HG03457 (cell line): ENCODE measurements around the gene PRAMEF17.
"Not testable (repeated sequence)": the region's sequence is repeated elsewhere in the genome, so short reads cannot be mapped to it uniquely, and the experiment has no call there.

Experiments used
- ATAC-seq: cut with Tn5 transposase; IDR thresholded peaks from one replicate; pipeline ENCODE4 v1.9.1; 2021; ENCODE audit warnings: moderate number of reproducible peaks; ENCODE audit not compliant: unreplicated experiment

Gene PRAMEF17, protein sequence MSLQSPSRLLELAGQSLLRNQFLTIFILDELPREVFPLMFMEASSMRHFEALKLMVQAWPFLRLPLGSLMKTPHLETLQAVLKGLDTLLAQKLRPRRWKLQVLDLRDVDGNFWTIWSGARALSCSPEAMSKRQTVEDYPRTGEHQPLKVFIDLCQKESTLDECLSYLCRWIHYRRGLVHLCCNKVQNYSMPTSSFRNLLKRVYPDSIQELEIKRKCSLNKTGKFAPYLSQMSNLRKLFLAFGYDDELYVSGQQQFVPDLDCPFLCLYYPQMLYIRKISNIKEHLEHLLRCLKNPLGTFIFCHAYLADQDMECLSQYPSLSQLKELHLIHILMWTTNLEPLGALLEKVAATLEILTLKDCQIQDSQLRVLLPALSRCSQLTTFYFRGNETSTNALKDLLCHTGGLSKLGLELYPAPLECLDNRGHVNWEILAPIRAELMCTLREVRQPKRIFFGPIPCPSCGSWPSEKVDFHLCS

DNA sequence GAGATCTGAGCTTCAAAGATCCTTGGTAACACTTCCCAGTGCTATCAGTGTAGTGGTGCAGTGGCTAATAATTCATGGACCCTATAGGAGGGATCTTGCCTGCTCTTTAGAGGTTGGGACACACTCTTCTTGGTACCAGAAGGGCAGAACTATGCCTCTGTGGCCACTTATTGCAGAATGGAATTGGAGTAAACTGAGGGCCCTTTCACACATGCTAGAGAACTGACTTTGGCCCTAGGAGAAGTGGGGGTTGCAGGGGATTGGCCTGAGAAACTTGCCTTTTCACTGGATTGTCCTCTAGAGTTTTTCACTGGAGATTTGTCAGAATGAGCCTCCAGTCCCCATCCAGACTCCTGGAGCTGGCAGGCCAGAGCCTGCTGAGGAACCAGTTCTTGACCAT lies at the start of gene PRAMEF17:
Gene PRAMEF17 (plus strand): TSS at position 301 of the 400 bp plus-strand sequence. CDS start 26 bp downstream, at position 327.
- not testable (repeated sequence) for ATAC-seq

DNA sequence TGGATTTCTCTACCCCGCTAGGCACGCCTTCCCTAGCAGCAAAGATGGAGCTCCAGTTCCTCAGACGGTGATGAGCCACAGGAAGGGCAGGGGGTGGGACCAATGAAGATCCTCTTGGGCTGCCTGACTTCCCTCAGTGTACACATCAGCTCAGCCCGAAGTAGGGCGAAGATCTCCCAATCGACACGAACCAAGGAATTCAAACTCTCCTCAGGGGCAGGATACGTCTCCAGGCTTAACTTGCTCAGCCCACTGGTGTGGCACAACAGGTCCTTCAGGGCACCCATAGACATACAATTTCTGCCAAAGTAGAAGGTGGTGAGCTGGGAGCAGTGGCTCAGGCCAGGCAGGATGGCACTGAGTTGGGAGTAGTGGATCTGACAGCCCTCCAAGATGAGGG lies 46.9 kb upstream of the PRAMEF17 start:
- not testable (repeated sequence) for ATAC-seq

DNA sequence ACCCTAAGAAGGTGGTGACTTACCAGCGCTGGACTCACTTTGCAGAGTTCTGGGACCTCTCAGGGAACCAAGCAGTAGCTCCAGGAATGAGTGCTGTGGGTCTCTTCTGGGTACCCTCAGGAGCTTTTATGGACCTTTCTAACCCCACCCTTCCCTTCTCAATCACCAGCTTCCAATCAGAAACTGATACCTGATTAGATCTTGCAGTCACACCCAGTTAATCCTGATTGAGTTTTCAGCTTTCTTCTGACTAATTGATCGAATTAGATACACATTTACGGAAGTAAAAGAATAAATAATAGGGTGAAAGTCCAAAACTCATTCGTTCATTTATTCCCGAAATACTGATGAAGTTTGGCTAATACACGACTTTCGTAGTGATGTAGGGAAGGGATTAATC lies 42.4 kb upstream of the PRAMEF17 start, which contains the start of gene PRAMEF14:
Gene PRAMEF14 (minus strand): TSS at position 101 of the 400 bp plus-strand sequence. CDS start 1,820 bp downstream, outside the sequence.
- not testable (repeated sequence) for ATAC-seq

DNA sequence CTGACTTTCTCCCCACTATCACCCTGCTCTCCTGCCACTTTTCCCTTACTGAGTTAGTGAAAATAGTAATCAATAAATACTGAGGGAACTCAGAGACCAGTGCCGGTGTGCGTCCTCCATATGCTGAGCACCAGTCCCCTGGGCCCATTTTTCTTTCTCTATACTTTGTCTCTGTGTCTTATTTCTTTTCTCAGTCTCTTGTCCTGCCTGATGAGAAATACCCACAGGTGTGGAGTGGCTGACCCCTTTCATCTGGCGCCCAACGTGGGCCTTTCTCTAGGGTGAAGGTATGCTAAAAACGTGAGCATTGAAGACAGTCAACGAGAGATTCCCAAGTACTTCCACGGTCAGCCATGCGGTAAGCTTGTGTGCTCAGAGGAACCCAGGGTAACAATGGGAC lies 36.0 kb upstream of the PRAMEF17 start:
- ATAC-seq: not testable (repeated sequence)

DNA sequence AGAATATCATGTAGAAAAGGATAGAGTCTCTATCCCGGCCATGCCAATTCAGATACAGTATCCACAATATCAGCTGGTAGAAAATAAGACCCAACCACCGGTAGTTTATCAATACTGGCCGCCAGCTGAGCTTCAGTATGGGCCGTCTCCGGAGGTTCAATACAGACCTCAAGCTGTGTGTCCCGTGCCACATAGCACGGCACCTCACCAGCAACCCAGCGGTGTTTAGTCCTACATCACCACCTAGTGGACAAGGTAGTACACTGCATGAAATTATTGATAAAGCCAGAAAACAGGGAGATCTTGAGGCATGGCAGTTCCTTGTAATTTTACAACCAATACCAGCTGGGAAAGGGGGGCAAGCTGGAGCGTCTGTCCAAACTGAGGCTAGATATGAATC lies 35.0 kb upstream of the PRAMEF17 start:
- ATAC-seq: not testable (repeated sequence)

DNA sequence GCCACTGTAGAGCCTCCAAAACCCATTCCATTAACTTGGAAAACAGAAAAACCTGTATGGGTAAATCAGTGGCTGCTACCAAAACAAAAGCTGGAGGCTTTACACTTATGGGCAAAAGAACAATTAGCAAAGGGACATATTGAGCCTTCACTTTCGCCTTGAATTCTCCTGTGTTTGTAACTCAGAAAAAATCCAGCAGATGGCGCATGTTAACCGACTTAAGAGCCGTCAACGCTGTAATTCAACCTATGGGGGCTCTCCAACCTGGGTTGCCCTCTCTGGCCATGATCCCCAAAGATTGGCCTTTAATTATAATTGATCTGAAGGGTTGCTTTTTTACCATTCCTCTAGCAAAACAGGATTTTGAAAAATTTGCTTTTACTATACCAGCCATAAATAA lies 32.7 kb upstream of the PRAMEF17 start:
- ATAC-seq: not testable (repeated sequence)

DNA sequence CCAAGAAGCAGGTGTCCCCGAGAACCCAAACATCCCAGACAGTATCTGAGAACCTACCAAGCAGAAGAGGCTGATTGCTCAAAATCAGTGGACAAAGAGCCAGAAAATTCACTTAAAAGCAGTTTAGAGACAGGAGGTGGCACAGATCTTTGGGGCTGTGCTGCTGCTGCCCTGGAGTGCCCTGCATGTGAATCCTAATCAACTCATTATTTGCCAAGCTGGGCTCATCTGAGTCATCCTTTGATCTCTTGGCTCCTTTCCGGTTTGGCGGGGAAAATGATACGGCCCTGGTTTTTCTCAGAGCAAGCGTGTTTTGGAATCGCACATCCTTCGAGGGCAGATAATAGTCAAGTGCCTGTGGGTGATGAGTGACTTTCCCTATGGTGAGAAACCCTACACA lies 27.1 kb upstream of the PRAMEF17 start:
- ATAC-seq: not testable (repeated sequence)

DNA sequence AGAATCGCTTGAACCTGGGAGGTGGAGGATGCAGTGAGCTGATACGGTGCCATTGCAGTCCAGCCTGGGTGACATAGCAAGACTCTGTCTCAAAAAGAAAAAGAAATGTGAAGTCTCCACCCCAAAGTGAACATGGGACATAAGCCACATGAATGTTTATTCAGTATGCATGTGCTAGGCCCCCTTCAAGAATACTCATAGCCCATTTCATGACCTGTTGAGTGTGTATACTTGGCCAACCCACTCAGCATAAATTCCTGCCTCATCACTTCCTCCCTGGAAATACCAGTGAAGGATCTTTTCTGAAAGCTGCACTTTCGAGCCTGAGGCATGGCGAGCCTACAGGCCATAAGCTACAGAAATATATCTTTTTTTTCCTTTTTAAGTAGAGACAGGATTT lies 24.5 kb upstream of the PRAMEF17 start:
- ATAC-seq: not testable (repeated sequence)

DNA sequence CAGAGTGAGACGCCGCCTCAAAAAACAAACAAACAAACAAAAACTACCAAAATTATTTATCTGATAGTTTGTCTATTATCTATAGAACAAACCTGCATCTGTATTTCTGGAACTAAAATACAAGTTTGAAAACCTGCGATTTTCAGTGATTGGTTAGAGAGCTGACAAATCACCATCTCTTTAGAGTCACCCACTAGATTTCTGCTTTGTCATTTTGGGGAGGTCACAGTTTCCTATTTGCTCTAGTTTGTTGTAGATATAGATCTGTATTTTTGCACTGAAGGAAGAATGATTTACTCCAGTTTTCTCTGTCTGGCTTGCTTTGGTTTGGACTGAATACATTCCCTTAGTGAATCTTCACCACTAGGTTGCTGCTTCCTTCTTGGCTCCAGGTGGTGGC lies 22.9 kb upstream of the PRAMEF17 start:
- ATAC-seq: not testable (repeated sequence)

DNA sequence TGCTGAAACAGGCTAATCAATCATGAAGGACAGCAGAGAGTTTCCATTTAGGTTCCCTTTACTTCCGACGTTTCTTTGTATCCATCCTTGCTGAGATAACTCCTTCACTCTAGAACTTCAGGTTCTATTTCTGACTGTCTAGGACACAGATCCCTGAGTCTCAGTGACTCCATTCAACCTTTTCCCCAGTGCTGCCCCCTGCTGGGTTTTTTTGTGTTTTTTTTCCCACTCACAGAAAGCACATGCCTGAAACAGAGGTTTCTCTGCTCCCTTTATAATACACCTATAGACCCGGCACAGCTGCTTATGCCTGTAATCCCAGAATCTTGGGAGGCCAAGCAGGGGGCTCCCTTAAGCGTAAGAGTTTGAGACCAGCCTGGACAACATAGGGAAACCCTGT lies 20.9 kb upstream of the PRAMEF17 start:
- not testable (repeated sequence) for ATAC-seq

DNA sequence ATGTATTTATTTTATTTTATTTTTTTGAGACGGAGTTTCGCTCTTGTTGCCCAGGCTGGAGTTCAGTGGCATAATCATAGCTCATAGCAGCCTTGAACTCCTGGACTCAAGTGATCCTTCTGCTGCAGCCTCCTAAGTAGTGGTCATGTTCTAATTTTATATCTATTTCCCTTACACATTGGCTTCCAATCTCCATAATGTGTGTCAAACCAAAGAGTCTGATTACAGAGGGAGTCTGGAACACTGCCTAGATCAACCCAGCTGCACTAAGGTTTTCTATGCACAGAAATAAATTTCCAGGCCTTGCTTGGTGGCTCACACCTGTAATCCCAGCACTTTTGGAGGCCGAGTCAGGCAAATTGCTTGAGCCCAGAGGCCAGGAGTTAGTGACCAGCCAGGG lies 10.4 kb upstream of the PRAMEF17 start:
- ATAC-seq: not testable (repeated sequence)

DNA sequence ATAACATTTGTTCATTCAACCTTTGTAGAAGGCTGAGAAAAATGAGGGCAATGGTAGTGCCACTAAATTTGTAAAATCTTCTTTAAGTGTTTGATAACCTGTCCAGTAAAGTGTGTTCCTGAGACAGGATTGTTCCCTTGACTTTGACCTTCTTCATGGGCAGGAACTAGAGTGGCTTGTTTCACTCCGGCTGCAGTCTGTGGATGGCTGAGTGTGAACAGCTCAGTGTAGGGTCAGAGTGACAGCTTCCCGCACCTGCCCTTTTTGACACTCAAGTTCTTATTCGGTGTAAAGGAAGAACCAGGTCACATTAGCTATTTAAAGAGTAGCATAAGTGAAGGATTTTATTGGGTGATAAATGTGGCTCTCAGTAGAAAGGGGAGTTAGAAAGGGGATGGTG lies 9.1 kb upstream of the PRAMEF17 start:
- not testable (repeated sequence) for ATAC-seq

DNA sequence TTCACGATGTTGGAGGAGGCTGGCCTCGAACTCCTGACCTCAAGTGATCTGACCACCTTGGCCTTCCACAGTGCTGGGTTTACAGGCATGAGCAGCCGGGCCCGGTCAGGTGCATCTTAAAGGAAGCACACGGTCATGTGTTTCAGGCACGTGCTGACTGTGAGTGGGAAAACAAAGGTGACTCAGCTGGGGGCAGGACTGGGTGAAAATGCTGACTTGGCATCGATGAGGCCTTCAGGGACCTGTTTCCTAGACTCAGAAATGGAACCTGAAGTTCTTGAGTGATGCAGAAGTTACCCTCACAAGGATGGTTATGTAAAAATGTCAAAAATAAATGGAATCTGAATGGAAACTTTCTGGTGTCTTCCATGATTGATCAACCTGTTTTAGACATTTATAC lies 3.6 kb downstream of the PRAMEF17 start:
- ATAC-seq: not testable (repeated sequence)

DNA sequence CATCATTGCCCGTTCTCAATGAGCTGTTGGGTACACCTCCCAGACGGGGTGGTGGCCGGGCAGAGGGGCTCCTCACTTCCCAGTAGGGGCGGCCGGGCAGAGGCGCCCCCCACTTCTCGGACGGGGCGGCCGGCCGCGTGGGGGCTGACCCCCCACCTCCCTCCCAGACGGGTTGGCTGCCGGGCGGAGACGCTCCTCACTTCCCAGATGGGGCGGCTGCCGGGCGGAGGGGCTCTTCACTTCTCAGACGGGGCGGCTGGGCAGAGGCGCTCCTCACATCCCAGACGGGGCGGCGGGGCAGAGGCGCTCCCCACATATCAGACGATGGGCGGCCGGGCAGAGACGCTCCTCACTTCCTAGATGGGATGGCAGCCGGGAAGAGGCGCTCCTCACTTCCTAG lies 5.3 kb downstream of the PRAMEF17 start:
- not testable (repeated sequence) for ATAC-seq

DNA sequence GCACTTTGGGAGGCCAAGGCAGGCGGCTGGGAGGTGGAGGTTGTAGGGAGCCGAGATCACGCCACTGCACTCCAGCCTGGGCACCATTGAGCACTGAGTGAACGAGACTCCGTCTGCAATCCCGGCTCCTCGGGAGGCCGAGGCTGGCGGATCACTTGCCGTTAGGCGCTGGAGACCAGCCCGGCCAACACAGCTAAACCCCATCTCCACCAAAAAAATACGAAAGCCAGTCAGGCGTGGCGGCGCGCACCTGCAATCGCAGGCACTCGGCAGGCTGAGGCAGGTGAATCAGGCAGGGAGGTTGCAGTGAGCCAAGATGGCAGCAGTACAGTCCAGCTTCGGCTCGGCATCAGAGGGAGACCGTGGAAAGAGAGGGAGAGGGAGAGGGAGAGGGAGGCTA lies 5.9 kb downstream of the PRAMEF17 start:
- not testable (repeated sequence) for ATAC-seq

DNA sequence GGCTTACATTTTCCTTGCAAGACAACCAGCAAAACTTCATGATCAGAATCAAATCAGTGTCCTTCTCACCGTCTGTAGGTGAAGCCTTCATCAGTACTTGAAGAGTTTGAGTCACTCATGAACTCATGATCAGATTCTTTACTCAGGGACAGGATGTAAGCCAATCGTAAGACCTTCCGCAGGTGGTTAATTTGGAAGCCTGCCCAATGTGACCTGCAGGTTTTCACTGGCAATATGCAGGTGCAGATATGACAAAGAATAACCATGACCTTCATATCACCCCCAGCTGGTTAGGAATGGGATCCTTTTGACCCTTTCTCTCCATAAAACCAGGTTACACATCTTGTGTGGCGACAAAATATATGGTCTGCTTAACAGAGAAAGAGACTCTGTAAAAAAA lies 18.4 kb downstream of the PRAMEF17 start:
- no peak for ATAC-seq

DNA sequence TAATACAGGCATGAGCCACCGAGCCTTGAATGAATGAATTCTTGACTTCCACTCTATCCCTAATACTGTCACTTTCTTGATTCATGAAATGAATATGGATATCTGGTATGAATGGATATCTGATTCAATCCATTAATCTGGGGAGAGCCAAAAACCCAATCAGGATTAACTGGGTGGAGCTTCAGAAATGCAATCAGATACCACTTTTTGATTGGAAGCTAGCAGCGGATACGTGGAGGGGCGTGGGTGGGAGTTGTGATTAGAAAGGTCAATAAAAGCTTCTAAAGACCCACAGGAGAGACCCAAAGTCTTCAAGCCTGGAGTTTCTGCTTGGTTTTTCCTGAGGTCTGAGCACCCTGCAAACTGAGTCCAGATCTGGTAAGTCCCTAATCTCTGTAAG lies 20.7 kb downstream of the PRAMEF17 start, which contains the start of gene PRAMEF20:
Gene PRAMEF20 (plus strand): TSS at position 301 of the 400 bp plus-strand sequence. CDS start 5,905 bp downstream, outside the sequence.
- ATAC-seq: not testable (repeated sequence)

DNA sequence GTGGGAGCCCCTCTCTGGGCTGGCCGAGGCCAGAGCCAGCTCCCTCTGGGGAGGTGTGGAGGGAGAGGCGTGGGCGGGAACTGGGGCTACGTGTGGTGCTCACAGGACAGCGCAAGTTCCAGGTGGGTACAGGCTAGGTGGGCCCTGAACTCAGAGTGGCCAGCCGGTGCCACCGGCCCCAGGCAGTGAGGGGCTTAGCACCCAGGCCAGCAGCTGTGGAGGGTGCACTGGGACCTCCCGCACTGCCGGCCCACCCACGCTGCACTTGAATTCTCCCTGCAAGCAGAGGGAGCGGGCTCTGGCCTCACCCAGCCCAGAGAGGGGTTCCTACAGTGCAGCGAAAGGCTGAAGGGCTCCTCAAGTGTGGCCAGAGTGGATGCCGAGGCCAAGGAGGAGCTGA lies 41.1 kb downstream of the PRAMEF17 start:
- no peak for ATAC-seq

DNA sequence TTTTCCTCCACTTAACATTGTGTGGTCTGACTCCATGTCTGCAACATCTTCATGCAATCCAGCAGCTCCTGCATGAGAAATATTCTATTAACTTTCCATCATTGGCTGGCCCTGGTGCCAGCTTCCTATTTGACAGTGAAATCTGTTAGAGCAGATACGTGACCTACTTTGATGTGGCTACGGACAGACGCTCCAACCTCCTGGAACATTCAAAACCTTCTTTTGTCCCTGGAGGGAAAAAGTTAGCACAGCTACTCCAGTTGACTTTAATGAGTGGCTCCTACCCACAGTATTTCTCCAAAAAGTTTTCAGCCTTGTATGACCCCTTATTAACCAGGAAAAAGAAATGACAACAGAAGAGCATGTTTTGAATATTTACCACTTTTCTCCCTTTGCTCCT lies 42.8 kb downstream of the PRAMEF17 start:
- ATAC-seq: no peak

DNA sequence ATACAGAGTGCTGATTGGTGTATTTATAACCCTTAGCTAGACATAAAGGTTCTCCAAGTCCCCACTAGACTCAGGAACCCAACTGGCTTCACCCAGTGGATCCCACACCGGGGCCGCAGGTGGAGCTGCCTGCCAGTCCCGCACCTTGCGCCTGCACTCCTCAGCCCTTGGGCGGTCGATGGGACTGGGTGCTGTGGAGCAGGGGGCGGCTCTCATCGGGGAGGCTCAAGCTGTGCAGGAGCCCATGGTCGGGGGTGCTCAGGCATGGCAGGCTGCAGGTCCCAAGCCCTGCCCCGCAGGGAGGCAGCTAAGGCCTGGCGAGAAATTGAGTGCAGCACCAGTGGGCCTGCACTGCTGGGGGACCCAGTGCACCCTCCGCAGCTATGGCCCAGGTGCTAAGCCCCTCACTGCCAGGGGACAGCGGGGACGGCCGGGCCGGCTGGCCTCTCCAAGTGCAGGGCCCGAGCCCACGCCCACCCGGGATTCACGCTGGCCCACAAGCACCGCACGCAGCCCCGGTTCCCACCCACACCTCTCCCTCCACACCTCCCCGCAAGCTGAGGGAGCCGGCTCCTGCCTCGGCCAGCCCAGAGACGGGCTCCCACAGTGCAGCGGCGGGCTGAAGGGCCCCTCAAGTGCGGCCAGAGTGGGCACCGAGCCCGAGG lies 44.4 kb downstream of the PRAMEF17 start:
- ATAC-seq: not testable (repeated sequence)

DNA sequence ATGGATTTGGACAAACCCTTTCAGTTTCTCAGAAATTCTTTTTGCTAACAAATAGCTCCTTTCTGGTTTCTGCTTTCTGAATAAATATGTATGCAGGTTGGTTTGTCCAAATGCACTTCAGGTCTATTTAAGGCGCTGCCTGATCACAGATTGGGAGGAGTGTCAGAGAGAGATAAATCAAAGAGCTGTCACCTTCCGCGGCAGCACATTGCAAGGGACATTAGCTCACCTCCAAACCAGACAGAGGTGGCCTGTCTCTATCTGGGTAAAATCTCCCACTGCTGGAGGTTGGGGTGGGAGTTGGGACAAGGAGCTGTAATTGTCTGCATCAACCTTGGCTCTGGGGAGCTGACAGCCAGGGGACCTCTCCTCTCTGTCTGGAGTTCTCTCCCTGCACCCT lies 46.0 kb downstream of the PRAMEF17 start:
- no peak for ATAC-seq
